ENCODE data around the gene ELN. TPM values are rescaled to one million over a fixed set of nuclear protein-coding genes. Genes with fewer than 3 reads are reported as not detected.

Gene ELN
- total RNA-seq, 1 experiment from 2014 or later, result 0.37 TPM

- Mint-ChIP-seq H3K9me3 (peaks cover 10 to 19% of the 10 kb centered on the region in 2 experiments), H3K36me3 (ENCODE audit: insufficient read depth in 1 of 3, low read depth in 3 of 3) (peaks cover 0 to 5% (median 4%) of the 10 kb centered on the region in 3 experiments; a peak in 4 of 7 replicates), H3K27ac (no peak overlapping the region), H3K4me1 (peaks cover 0 to 2% of the 10 kb centered on the region in 2 experiments; a peak in 1 of 4 replicates), H3K4me3 (no peak overlapping the region), H3K27me3 (ENCODE audit: low read depth) (peaks cover 7% of the 10 kb centered on the region)
- Histone ChIP-seq H4K5ac (ENCODE audit: insufficient read length, low read depth, low read length) (no peak overlapping the region), H2BK120ac (ENCODE audit: low read depth, low read length, poor library complexity, severe bottlenecking) (no peak overlapping the region), H3K4me1 (ENCODE audit: insufficient read depth, low read length) (no peaks in the 10 kb centered on the region), H4K8ac (replicated peaks; ENCODE audit: insufficient read length, low read depth, low read length) (no peak overlapping the region), H2AK5ac (ENCODE audit: insufficient read length, low read length) (no peak overlapping the region), H2BK5ac (ENCODE audit: insufficient read length, low read length) (no peak overlapping the region), H3K23me2 (ENCODE audit: insufficient read length, low read depth, low read length, poor library complexity, severe bottlenecking) (no peaks in the 10 kb centered on the region), H2BK12ac (ENCODE audit: insufficient read length, low read depth, low read length) (no peak overlapping the region), H3K27me3 (ENCODE audit: insufficient read depth, low read length) (no peaks in the 10 kb centered on the region), H3K4me2 (ENCODE audit: insufficient read depth, insufficient read length, low read length) (no peak overlapping the region), H2BK15ac (ENCODE audit: low read depth, low read length) (no peak overlapping the region), H3K27ac (ENCODE audit: insufficient read length, low read depth, low read length) (no peak overlapping the region), H3K18ac (ENCODE audit: insufficient read length, low read depth, low read length) (no peak overlapping the region), H3K4ac (ENCODE audit: low read depth, low read length) (no peak overlapping the region), H3T11ph (ENCODE audit: low read length) (no peak overlapping the region), H3K79me2 (ENCODE audit: insufficient read depth, low read length) (no peaks in the 10 kb centered on the region), H4K20me1 (ENCODE audit: control insufficient read depth, insufficient read depth, insufficient read length) (no peaks in the 10 kb centered on the region), H3K23ac (ENCODE audit: insufficient read length, low read depth, low read length) (no peak overlapping the region), H3K56ac (ENCODE audit: insufficient read length, low read depth, low read length) (no peak overlapping the region), H3K9me3 (ENCODE audit: control insufficient read depth, low read depth, low read length) (peaks cover 8% of the 10 kb centered on the region), H3K79me1 (ENCODE audit: insufficient read depth, low read depth, low read length, poor library complexity, severe bottlenecking) (no peaks in the 10 kb centered on the region), H4K91ac (ENCODE audit: insufficient read length, low read depth, low read length) (no peak overlapping the region), H2AFZ (ENCODE audit: low read length) (no peak overlapping the region), H3K9ac (ENCODE audit: extremely low read depth, insufficient read length, low read length) (no peak overlapping the region), H2BK20ac (ENCODE audit: low read depth, low read length, poor library complexity, severe bottlenecking) (no peak overlapping the region), H3K14ac (ENCODE audit: insufficient read depth, low read length) (no peak overlapping the region)
- DNase-seq, result no peak
- TF ChIP-seq CTCF (conservative IDR thresholded peaks at IDR 0.05), result no peak
- WGBS (ENCODE audit: extremely low coverage, insufficient read length, low lambda C conversion rate), result no CpG with 5 or more reads among the region's 7 CpGs
Measured at GRCh38 chr7:73994023-73994422, 34.0 kb upstream of the ELN start.
